Right ventricle myocardium superior (tissue), 1 donor: ENCODE measurements around the gene SOWAHB. TPM values are rescaled to one million over a fixed set of nuclear protein-coding genes. Genes with fewer than 3 reads are reported as not detected.
"Not testable (repeated sequence)": the region's sequence is repeated elsewhere in the genome, so short reads cannot be mapped to it uniquely, and the experiment has no call there.

ENCODE experiments used
- ATAC-seq: fragments of 200-7000 bp; cut with Tn5 transposase; one replicate; pipeline ENCODE4 v1.9.1; 2020; ENCODE audit warnings: mild to moderate bottlenecking; ENCODE audit not compliant: poor library complexity
- DNase-seq: peaks from one replicate; pipeline ENCODE4 v3.0.0-alpha.2; 2020
- intact Hi-C: fragments of 100-400 bp; cut with DNase I; formaldehyde crosslinking; loops from one replicate; pipeline ENCODE4 v1.11.2; 2022
- total RNA-seq: library from RNA; stranded (reverse); fragmentation: NEBNext Ultra II Directional; extraction: Animal tissue kit (Norgen Biotek cat#: 25700); gene quantifications from one replicate; pipeline ENCODE4 v1.2.1, GENCODE V29; 2021
- donor health status: DM: no; HTN: yes; CAD: no; lungs with severe emphysema.

The SOWAHB gene
- total RNA-seq, 1 donor from 2014 or later, result not detected

- peak; percentile 41 for DNase-seq
- intact Hi-C loops, result no loop called here
- ATAC-seq, result peak; percentile 63
These were observed 1.1 kb downstream of the SOWAHB start for GRCh38 chr4:76896614-76897535.

DNA sequence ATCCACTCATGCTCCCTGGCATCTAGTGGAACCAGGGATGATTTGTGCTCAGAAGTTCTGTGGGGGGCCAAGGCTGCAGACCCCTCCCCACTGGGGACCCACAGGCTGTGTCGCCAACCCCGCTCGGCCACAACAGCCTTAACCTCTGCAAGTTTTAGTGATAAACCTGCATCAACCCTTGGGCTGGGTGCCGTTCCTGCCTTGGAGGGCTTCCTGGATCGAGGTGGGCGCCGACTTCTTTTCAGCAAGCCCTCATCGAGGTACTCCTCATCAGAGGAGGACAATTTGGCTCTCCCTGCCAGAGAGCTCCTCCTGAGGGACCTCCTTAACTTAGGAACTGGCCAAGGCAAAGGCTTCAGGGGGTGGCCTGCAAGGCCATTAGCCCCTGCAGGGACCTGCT lies 1.9 kb downstream of the SOWAHB start:
- no peak for ATAC-seq
- intact Hi-C loops, result no loop called here
- DNase-seq, result no peak

GRCh38 chr4:76895619-76896018 lies 2.3 kb downstream of the SOWAHB start:
- ATAC-seq (no peak), DNase-seq (no peak)
- intact Hi-C loops, result no loop called here

- intact Hi-C loops, result no loop called here
- ATAC-seq, result no peak
- DNase-seq, result no peak
These were observed 3.2 kb downstream of the SOWAHB start for GRCh38 chr4:76894537-76895255.

DNA sequence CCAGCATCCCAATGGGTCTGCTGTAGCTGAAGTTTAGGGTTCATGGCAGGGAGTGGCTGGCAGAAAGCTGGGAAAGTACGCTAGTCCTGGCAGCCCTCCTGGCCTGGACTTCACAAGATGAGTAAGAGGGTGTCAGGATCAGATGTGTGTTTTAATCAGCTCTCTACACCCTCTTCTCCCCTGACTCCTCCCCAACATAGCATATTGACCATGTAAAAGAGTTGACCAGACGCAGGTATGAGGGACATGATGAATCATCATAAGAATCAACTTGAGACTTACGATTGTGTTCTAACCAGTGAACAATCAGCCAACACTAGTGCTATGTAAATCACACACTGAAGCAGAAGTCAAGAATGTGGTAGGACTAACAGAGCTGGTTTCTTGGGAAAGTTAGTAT lies 5.3 kb downstream of the SOWAHB start:
- DNase-seq (no peak), ATAC-seq (no peak)
- intact Hi-C loops, result no loop called here

DNA sequence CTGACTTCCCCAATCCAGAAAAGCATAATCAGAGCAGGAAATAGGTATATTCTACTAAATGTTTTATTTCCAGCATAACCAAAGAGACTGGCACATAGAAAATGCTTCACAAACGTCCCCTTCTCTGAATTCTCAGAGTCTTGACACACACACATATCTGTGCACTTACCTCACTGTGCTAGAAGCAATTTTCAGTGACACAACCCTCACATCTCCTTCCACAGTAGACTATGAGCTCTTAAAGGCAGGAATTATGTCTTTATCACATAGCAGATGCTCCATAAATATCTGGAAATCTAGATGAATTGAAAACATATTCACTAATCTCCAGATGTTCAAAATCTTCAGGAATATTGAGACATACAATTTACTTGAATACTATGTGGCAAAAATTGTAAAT lies 5.9 kb downstream of the SOWAHB start:
- DNase-seq (no peak), ATAC-seq (no peak)
- intact Hi-C loops, result no loop called here

- no peak for DNase-seq
- intact Hi-C loops, result no loop called here
- no peak for ATAC-seq
These were observed 11.0 kb downstream of the SOWAHB start for GRCh38 chr4:76886848-76887441.

GRCh38 chr4:76886214-76886613 lies 11.7 kb downstream of the SOWAHB start:
- no peak for DNase-seq
- intact Hi-C loops, result no loop called here
- no peak for ATAC-seq

DNA sequence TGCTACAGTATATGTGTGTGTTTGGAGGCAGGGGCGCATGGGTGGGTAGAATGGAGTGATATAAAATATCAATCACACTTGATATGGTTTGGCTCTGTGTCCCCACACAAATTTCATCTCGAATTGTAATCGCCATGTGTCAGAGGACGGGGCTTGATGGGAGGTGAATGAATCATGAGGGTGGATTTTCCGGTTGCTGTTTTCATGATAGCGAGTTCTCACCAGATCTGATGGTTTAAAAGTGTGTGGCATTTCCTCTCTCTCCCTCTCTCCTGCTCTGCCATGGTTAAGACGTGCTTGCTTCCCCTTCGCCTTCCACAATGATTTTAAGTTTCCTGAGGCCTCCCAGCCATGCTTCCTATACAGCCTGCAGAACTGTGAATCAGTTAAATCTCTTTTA lies 14.8 kb downstream of the SOWAHB start:
- intact Hi-C loops, result no loop called here
- no peak for ATAC-seq
- no peak for DNase-seq

GRCh38 chr4:76882630-76883029 lies 15.3 kb downstream of the SOWAHB start:
- intact Hi-C loops, result no loop called here
- no peak for ATAC-seq
- no peak for DNase-seq

DNA sequence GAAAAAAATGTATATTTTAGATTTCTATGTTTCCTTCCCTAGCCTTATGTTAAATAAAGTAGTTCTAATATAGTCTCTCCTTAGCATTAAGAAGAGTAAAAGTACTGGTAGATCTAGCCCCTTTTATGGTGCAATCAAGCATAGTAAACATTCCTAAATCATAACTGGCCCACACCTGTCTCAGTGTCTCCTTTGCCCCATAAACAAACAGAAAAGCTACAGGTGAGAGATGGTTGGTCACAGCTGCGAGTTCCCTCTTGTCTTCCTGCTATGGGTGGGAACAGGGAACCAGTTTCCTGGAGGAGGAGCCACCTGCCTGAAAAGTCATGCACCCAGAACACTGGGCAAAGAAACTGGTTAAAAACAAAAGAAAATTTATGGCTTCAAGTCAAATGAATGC lies 16.6 kb downstream of the SOWAHB start:
- intact Hi-C loops, result no loop called here
- DNase-seq (no peak), ATAC-seq (no peak)

- ATAC-seq (no peak), DNase-seq (no peak)
- intact Hi-C loops, result no loop called here
These were observed 18.1 kb downstream of the SOWAHB start for GRCh38 chr4:76879731-76880364.

- ATAC-seq, intact Hi-C loops, DNase-seq: not testable (repeated sequence)
These were observed 19.2 kb downstream of the SOWAHB start for GRCh38 chr4:76878641-76879165.

GRCh38 chr4:76874176-76874575 lies 23.8 kb downstream of the SOWAHB start:
- intact Hi-C loops, result no loop called here

DNA sequence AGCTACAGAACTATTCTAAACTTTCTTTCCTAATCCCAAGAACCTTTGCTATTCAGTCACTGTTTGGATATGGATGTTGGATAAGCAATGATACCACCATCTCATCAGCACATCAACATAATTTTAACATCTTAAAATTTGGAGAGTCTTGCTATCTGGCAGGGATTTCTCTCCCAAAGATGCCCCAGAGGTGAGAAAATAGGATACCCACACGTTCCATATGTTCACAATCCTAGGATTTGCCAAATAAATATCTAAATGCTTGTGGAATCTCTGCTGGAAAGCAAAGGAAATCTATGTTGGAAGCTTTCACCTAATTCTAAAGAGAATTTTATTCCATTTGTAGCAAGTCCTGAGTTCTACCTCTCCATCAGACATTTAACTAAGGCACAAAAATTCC lies 24.4 kb downstream of the SOWAHB start:
- DNase-seq (no peak), ATAC-seq (no peak)
- intact Hi-C loops, result no loop called here

More at GRCh38 chr4:76874176-76874575, 23.8 kb downstream of the SOWAHB start:
- no peak for DNase-seq
- ATAC-seq, result no peak

GRCh38 chr4:76872556-76872955 lies 25.4 kb downstream of the SOWAHB start:
- DNase-seq (no peak), ATAC-seq (no peak)
- intact Hi-C loops, result no loop called here

- ATAC-seq, intact Hi-C loops, DNase-seq: not testable (repeated sequence)
These were observed 29.2 kb downstream of the SOWAHB start for GRCh38 chr4:76868780-76869179.

- intact Hi-C loops, result no loop called here
- ATAC-seq, result no peak
- DNase-seq, result no peak
These were observed 29.9 kb downstream of the SOWAHB start for GRCh38 chr4:76867880-76868655.
